K562 (cell line): ENCODE measurements around the gene KRTAP10-12. TPM values are rescaled to one million over a fixed set of nuclear protein-coding genes. Genes with fewer than 3 reads are reported as not detected.

Experiments
- ATAC-seq: fragments of 200-7000 bp; cut with Tn5 transposase; 3 replicates; pipeline ENCODE4 v1.9.1; 2020; ENCODE audit warnings: moderate library complexity
- BruUV-seq: library from RNA; stranded (reverse); fragments of 400-500 nt; replicated peaks from 2 replicates; lab custom pipeline; 2021; lab: Mats Ljungman, UMichigan
- CTCF ChIA-PET: fragments of 300-600 bp; formaldehyde crosslinking; extraction: SDS; loops from one replicate; lab custom pipeline; 2021; ENCODE audit warnings: low intra/inter-chr PET ratio; lab: Yijun Ruan, JAX
- POLR2A ChIA-PET: fragments of 300-600, 350-650 bp; sonication (Branson Sonifier 250); formaldehyde crosslinking; extraction: SDS; loops from one replicate; lab custom pipeline; 2021; ENCODE audit warnings: antibody characterized with exemption, inconsistent platforms; lab: Yijun Ruan, JAX
- DNase-seq, 4 experiments: peaks; one replicate each; pipeline versions ENCODE4 v3.0.0 to v3.0.0-alpha.2; 2011 to 2018; ENCODE audit warnings: low spot score in 3 of 4, mixed read lengths in 3 of 4; ENCODE audit errors: extremely low read depth in 1 of 4
- FAIRE-seq: peaks from 2 replicates; lab custom pipeline; 2011; peaks lifted over from hg19 to GRCh38; lab: Jason Lieb, UNC
- H2AFZ ChIP-seq: 2 replicates; pipeline ENCODE4 v1.6.0; 2011; ENCODE audit warnings: low read depth, low read length, control low read depth, inconsistent platforms
- H3K27ac ChIP-seq: fragments of 200-600 bp; 3 replicates; pipeline ENCODE4 v1.8.0; 2011; ENCODE audit warnings: low read depth, mild to moderate bottlenecking, control low read depth, inconsistent platforms, low read length, moderate library complexity, mixed read lengths; ENCODE audit errors: extremely low read depth
- H3K27me3 ChIP-seq, 2 experiments: fragments of 300-600 bp in 1 of 2; 2 replicates in 1 of 2; 3 replicates in 1 of 2; pipeline versions ENCODE4 v1.6.0 to v1.8.0; 2011; ENCODE audit warnings: inconsistent platforms in 2 of 2, low read length in 2 of 2, mild to moderate bottlenecking in 1 of 2, mixed read lengths in 1 of 2, moderate library complexity in 1 of 2; ENCODE audit not compliant: control insufficient read depth in 2 of 2, insufficient read depth in 2 of 2
- H3K36me3 ChIP-seq: fragments of 300-600 bp; 3 replicates; pipeline ENCODE4 v1.8.0; 2011; ENCODE audit warnings: mild to moderate bottlenecking, low read length, inconsistent platforms; ENCODE audit not compliant: control insufficient read depth, insufficient read depth
- H3K4me1 ChIP-seq, 2 experiments: fragments of 200-600 bp in 1 of 2; replicated peaks in 1 of 2; 2 replicates in 1 of 2; 3 replicates in 1 of 2; pipeline versions ENCODE4 v1.5.1 to v1.8.0; 2011; ENCODE audit warnings: inconsistent platforms in 2 of 2, low read length in 2 of 2, mild to moderate bottlenecking in 1 of 2, mixed read lengths in 1 of 2, moderate library complexity in 1 of 2; ENCODE audit not compliant: control insufficient read depth in 2 of 2, insufficient read depth in 2 of 2
- H3K4me2 ChIP-seq: 2 replicates; pipeline ENCODE4 v1.6.1; 2011; ENCODE audit warnings: low read length, control low read depth, inconsistent platforms, mixed read lengths; ENCODE audit not compliant: insufficient read depth
- H3K4me3 ChIP-seq: fragments of 200-600 bp; sonication (generic), shearing (Covaris generic); 2 replicates; pipeline ENCODE4 v1.5.1; 2016; ENCODE audit warnings: control low read depth, inconsistent platforms
- H3K79me2 ChIP-seq: fragments of 200-600 bp; 3 replicates; pipeline ENCODE4 v1.8.0; 2011; ENCODE audit warnings: low read length, inconsistent platforms; ENCODE audit not compliant: control insufficient read depth, insufficient read depth
- H3K9ac ChIP-seq, 2 experiments: 2 replicates each; pipeline versions ENCODE4 v1.6.0 to v1.6.1; 2011; ENCODE audit warnings: low read depth in 2 of 2, low read length in 2 of 2, control low read depth in 1 of 2, inconsistent platforms in 1 of 2, mild to moderate bottlenecking in 1 of 2, mixed read lengths in 1 of 2; ENCODE audit not compliant: insufficient read depth in 1 of 2
- H3K9me1 ChIP-seq: one replicate; pipeline ENCODE4 v1.6.0; 2011; ENCODE audit warnings: inconsistent platforms, mild to moderate bottlenecking, low read length, moderate library complexity; ENCODE audit not compliant: control insufficient read depth, insufficient read depth
- H3K9me3 ChIP-seq: replicated peaks from 2 replicates; pipeline ENCODE4 v1.5.1; 2011; ENCODE audit warnings: low read depth, low read length, inconsistent platforms; ENCODE audit not compliant: control insufficient read depth, insufficient read depth
- H4K20me1 ChIP-seq: replicated peaks from 2 replicates; pipeline ENCODE4 v1.6.1; 2011; ENCODE audit warnings: low read length, inconsistent platforms, mixed read lengths; ENCODE audit not compliant: control insufficient read depth, insufficient read depth
- ARID2 ChIP-seq: fragments of 450-650 bp; IDR thresholded peaks from 2 replicates; pipeline ENCODE4 v1.6.1; 2017; ENCODE audit warnings: antibody characterized with exemption, mild to moderate bottlenecking
- CBFA2T3 ChIP-seq: fragments of 450-650 bp; IDR thresholded peaks from 2 replicates; pipeline ENCODE4 v1.6.1; 2017
- ESRRB ChIP-seq: fragments of 250-450 bp; sonication (Bioruptor Pico); IDR thresholded peaks from 2 replicates; pipeline ENCODE4 v1.5.0; 2020; ENCODE audit warnings: mild to moderate bottlenecking, moderate library complexity, borderline replicate concordance
- FOXA1 ChIP-seq: fragments of 450-650 bp; IDR thresholded peaks from 2 replicates; pipeline ENCODE4 v1.6.1; 2016; ENCODE audit warnings: mild to moderate bottlenecking, borderline replicate concordance
- FOXJ2 ChIP-seq: fragments of 200-800 bp; sonication (Bioruptor generic); IDR thresholded peaks from 2 replicates; pipeline ENCODE4 v1.6.1; 2016; ENCODE audit warnings: missing genetic modification characterization, missing compliant biosample characterization
- GTF2A2 ChIP-seq: IDR thresholded peaks from 2 replicates; pipeline ENCODE4 v1.6.1; 2016; ENCODE audit warnings: mild to moderate bottlenecking, missing genetic modification characterization, missing compliant biosample characterization
- ILK ChIP-seq: fragments of 450-650 bp; IDR thresholded peaks from 2 replicates; pipeline ENCODE4 v1.6.1; 2016; ENCODE audit warnings: missing genetic modification characterization, low read depth, mild to moderate bottlenecking, missing compliant biosample characterization, moderate library complexity, borderline replicate concordance
- MYC ChIP-seq, 2 experiments: fragments of 250-450 bp in 1 of 2; sonication (Bioruptor Pico) in 1 of 2; IDR thresholded peaks; 2 replicates each; pipeline versions ENCODE4 v1.5.1 to v1.6.1; 2012 to 2021; ENCODE audit warnings: low read depth in 2 of 2, borderline replicate concordance in 1 of 2, improper control_type of control experiment in 1 of 2, low read length in 1 of 2, mild to moderate bottlenecking in 1 of 2, moderate library complexity in 1 of 2
- SIN3B ChIP-seq: fragments of 450-650 bp; IDR thresholded peaks from 2 replicates; pipeline ENCODE4 v1.6.1; 2017; ENCODE audit warnings: low read depth, mild to moderate bottlenecking, moderate library complexity
- SMARCC2 ChIP-seq: fragments of 450-650 bp; IDR thresholded peaks from 2 replicates; pipeline ENCODE4 v1.6.1; 2017; ENCODE audit warnings: antibody characterized with exemption, moderate library complexity, mild to moderate bottlenecking, low read depth
- SRSF9 ChIP-seq: fragments of 200-400 bp; formaldehyde crosslinking; IDR thresholded peaks from 2 replicates; pipeline ENCODE4 v1.6.1; 2017; ENCODE audit warnings: low read depth, low read length, borderline replicate concordance
- TSC22D4 ChIP-seq: fragments of 450-650 bp; IDR thresholded peaks from 2 replicates; pipeline ENCODE4 v1.6.1; 2016; ENCODE audit warnings: missing genetic modification characterization, missing biosample characterization, control low read depth
- WGBS: fragments of 100-300 bp; shearing (Covaris generic); methylation state at CpG from one replicate; pipeline ENCODE4 v1.1.6; 2016; ENCODE audit warnings: low coverage, mixed read lengths; ENCODE audit not compliant: insufficient coverage; ENCODE audit errors: missing lambda C conversion rate; 5-methylcytosine and 5-hydroxymethylcytosine counted together
- in situ Hi-C: fragments of 300-500 bp; cut with MboI; formaldehyde crosslinking; loops from 4 replicates; pipeline ENCODE4 v1.15.0; 2018; ENCODE audit warnings: inconsistent platforms, mixed read lengths
- intact Hi-C: fragments of 100-400 bp; cut with micrococcal nuclease; formaldehyde crosslinking; loops from 2 replicates; pipeline ENCODE4 v1.14.2; 2022
- polyA plus RNA-seq, 8 experiments: library from polyadenylated mRNA; depleted of rRNA in 4 of 8; stranded (reverse) in 5 of 8; unstranded in 3 of 8; fragments of >200 nt; fragmentation: Nextera tagmentation in 2 of 8; fragmentation: Illumina TruSeq in 1 of 8; extraction: Ambion mirVana in 2 of 8; extraction: Trizol in 1 of 8; gene quantifications; 2 replicates each; pipeline versions ENCODE4 v1.2.1 to v1.2.3, GENCODE V29; 2011 to 2014; ENCODE audit warnings: inconsistent platforms in 1 of 8, missing spikeins in 1 of 8
- total RNA-seq, 7 experiments: library from RNA; depleted of rRNA in 6 of 7; stranded (reverse); fragments of >200 nt in 6 of 7; fragmentation: Illumina TruSeq in 2 of 7; extraction: Trizol in 2 of 7; gene quantifications; 2 replicates each; pipeline versions ENCODE4 v1.2.1 to v1.2.3, GENCODE V29; 2011 to 2021; ENCODE audit warnings: low replicate concordance in 1 of 7
- TF ChIP-seq, protein P1 (sequence below): fragments of 450-650 bp; IDR thresholded peaks from 2 replicates; pipeline ENCODE4 v1.6.1; 2016; ENCODE audit warnings: mild to moderate bottlenecking
- TF ChIP-seq, protein P2 (sequence below): fragments of 200-800 bp; sonication (Bioruptor generic); IDR thresholded peaks from 2 replicates; pipeline ENCODE4 v1.6.1; 2016; ENCODE audit warnings: missing genetic modification characterization, missing compliant biosample characterization

The KRTAP10-12 gene
- total and polyA plus RNA-seq, 9 of the 15 experiments (the other 6 are each of a cell fraction or from before 2014, with no cell fraction given), result not detected

DNA sequence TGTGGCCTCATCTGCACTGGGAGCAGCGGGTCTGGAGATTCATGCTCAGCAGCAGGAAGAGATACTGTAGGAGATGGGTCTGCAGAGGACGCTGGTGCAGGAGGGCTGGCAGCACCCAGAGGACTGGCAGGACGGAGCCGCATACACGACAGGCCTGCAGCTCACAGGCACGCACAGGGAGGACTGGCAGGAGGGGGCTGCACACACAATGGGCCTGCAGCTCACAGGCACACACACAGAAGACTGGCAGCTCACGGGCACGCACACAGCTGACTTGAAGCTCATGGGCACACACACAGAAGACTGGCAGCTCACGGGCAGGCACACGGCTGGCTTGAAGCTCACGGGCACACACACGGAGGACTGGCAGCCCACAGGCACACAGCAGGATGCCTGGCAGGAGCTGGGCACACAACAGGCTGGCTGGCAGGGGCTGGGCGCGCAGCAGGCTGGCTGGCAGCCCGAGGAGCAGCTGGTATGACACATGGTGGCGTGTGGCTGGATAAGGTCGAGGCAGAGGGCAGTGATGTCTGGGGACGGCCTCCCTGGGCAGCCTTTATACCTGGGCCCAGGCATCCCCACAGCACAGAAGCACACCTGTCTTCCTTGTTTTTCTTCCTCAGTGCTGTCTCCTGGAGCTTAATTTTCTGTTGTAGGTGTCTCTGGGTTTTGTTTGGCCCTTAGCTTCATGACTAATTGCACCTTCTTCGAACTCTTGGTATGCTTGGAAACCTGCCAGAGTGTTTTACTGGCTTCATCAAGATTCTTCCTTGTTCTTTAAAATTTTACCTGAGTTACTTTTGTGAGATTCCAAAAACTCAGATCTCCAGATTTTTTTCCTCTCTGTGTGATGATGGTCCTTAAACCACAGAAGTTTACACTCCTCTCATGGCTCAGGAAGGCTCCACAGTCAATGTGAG lies 30.3 kb upstream of the KRTAP10-12 start, which contains the start of gene KRTAP12-2:
Gene KRTAP12-2, minus strand, starts transcription at position 527 of the 920 bp plus-strand sequence. Its CDS starts 41 bp downstream, at position 486.
- no peaks in the 10 kb centered on the region for H3K9me1 ChIP-seq
- H3K9ac ChIP-seq, result no peak within 1 kb of the TSS
- ATAC-seq, result no peak
- H3K4me3 ChIP-seq, result no peak within 1 kb of the TSS
- CTCF ChIA-PET, result no interaction called here
- no peak for FAIRE-seq
- H3K27ac ChIP-seq, result no peak within 1 kb of the TSS
- no TSS peak for BruUV-seq
- POLR2A ChIA-PET, result interaction anchor here (0.8 kb wide), 1 partner anchor 1305 kb away, joined by 3 read pairs; no protein-coding TSS in a partner anchor
- H3K36me3 ChIP-seq, result no peaks in the 10 kb centered on the region
- H3K27me3 ChIP-seq, result no peaks in the 10 kb centered on the region
- no peak within 1 kb of the TSS for H3K4me2 ChIP-seq
- in situ Hi-C loops (no loop called here), intact Hi-C loops (no loop called here)
- under 1% methylated on average over 19 of the region's 19 CpGs for WGBS
- DNase-seq, result no peak
- H3K79me2 ChIP-seq, result no peaks in the 10 kb centered on the region
- H3K4me1 ChIP-seq, result no peaks in the 10 kb centered on the region
- no peaks in the 10 kb centered on the region for H4K20me1 ChIP-seq
- peaks cover 4% of the 10 kb centered on the region for H3K9me3 ChIP-seq
- no peak within 1 kb of the TSS for H2AFZ ChIP-seq
- no peak for TF ChIP-seq ARID2
- no peak for TF ChIP-seq GTF2A2 (tag)
- TF ChIP-seq CBFA2T3, result no peak
- TF ChIP-seq ILK (tag), result no peak
- TF ChIP-seq, protein P1, sequence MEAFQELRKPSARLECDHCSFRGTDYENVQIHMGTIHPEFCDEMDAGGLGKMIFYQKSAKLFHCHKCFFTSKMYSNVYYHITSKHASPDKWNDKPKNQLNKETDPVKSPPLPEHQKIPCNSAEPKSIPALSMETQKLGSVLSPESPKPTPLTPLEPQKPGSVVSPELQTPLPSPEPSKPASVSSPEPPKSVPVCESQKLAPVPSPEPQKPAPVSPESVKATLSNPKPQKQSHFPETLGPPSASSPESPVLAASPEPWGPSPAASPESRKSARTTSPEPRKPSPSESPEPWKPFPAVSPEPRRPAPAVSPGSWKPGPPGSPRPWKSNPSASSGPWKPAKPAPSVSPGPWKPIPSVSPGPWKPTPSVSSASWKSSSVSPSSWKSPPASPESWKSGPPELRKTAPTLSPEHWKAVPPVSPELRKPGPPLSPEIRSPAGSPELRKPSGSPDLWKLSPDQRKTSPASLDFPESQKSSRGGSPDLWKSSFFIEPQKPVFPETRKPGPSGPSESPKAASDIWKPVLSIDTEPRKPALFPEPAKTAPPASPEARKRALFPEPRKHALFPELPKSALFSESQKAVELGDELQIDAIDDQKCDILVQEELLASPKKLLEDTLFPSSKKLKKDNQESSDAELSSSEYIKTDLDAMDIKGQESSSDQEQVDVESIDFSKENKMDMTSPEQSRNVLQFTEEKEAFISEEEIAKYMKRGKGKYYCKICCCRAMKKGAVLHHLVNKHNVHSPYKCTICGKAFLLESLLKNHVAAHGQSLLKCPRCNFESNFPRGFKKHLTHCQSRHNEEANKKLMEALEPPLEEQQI, result no peak
- TF ChIP-seq SRSF9, result no peak
- TF ChIP-seq TSC22D4 (tag), result no peak
- TF ChIP-seq, protein P2, sequence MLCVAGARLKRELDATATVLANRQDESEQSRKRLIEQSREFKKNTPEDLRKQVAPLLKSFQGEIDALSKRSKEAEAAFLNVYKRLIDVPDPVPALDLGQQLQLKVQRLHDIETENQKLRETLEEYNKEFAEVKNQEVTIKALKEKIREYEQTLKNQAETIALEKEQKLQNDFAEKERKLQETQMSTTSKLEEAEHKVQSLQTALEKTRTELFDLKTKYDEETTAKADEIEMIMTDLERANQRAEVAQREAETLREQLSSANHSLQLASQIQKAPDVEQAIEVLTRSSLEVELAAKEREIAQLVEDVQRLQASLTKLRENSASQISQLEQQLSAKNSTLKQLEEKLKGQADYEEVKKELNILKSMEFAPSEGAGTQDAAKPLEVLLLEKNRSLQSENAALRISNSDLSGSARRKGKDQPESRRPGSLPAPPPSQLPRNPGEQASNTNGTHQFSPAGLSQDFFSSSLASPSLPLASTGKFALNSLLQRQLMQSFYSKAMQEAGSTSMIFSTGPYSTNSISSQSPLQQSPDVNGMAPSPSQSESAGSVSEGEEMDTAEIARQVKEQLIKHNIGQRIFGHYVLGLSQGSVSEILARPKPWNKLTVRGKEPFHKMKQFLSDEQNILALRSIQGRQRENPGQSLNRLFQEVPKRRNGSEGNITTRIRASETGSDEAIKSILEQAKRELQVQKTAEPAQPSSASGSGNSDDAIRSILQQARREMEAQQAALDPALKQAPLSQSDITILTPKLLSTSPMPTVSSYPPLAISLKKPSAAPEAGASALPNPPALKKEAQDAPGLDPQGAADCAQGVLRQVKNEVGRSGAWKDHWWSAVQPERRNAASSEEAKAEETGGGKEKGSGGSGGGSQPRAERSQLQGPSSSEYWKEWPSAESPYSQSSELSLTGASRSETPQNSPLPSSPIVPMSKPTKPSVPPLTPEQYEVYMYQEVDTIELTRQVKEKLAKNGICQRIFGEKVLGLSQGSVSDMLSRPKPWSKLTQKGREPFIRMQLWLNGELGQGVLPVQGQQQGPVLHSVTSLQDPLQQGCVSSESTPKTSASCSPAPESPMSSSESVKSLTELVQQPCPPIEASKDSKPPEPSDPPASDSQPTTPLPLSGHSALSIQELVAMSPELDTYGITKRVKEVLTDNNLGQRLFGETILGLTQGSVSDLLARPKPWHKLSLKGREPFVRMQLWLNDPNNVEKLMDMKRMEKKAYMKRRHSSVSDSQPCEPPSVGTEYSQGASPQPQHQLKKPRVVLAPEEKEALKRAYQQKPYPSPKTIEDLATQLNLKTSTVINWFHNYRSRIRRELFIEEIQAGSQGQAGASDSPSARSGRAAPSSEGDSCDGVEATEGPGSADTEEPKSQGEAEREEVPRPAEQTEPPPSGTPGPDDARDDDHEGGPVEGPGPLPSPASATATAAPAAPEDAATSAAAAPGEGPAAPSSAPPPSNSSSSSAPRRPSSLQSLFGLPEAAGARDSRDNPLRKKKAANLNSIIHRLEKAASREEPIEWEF (CRISPR knock-in tag), result no peak
- no peak for TF ChIP-seq MYC (IDR thresholded peaks at IDR 0.05; ENCODE audit: low read depth, low read length)
- no peak for TF ChIP-seq MYC (CRISPR knock-in tag; IDR thresholded peaks at IDR 0.05; ENCODE audit: borderline replicate concordance, low read depth)
- no peak for TF ChIP-seq ESRRB
- no peak for TF ChIP-seq SMARCC2
- TF ChIP-seq FOXA1, result no peak
- no peak for TF ChIP-seq FOXJ2
- no peak for TF ChIP-seq SIN3B
